Measurements from ENCODE around the gene KRTAP10-10.
A peak's percentile ranks its signal among the peaks of the same experiment; 100 is the strongest.
"Not testable (repeated sequence)": the region's sequence is repeated elsewhere in the genome, so short reads cannot be mapped to it uniquely, and the experiment has no call there.

The KRTAP10-10 gene

GRCh38 chr21:44650265-44650972, 13.3 kb downstream of the KRTAP10-10 start:
- DNase-seq (ENCODE audit: low read depth in 2 of 2): no peak

- no peak for DNase-seq (ENCODE audit: low read depth in 2 of 2)
Observed at GRCh38 chr21:44650973-44651675, 14.0 kb downstream of the KRTAP10-10 start.

- no peak for DNase-seq (ENCODE audit: low read depth in 2 of 2)
Observed at GRCh38 chr21:44653123-44653522, 16.0 kb downstream of the KRTAP10-10 start.

GRCh38 chr21:44653656-44654575, 16.8 kb downstream of the KRTAP10-10 start:
- DNase-seq (ENCODE audit: low read depth in 2 of 2): no peak

- no peak for DNase-seq (ENCODE audit: low read depth in 2 of 2)
Observed at GRCh38 chr21:44654576-44655175, 17.5 kb downstream of the KRTAP10-10 start, which contains the start of gene KRTAP12-4. Gene KRTAP12-4, minus strand, starts transcription at chr21:44654659. Its CDS starts 45 bp downstream, at chr21:44654614.

GRCh38 chr21:44656868-44657267, 19.7 kb downstream of the KRTAP10-10 start:
- DNase-seq (ENCODE audit: low read depth in 2 of 2): no peak

- DNase-seq (ENCODE audit: low read depth in 2 of 2): peak in 1 of 2 donors; percentile 20
Observed at GRCh38 chr21:44657635-44658540, 20.7 kb downstream of the KRTAP10-10 start, which contains the start of gene KRTAP12-3. Gene KRTAP12-3, plus strand, starts transcription at chr21:44657932. Its CDS starts 48 bp downstream, at chr21:44657980.

GRCh38 chr21:44658541-44658910, 21.4 kb downstream of the KRTAP10-10 start:
- no peak for DNase-seq (ENCODE audit: low read depth in 2 of 2)

- DNase-seq (ENCODE audit: low read depth in 2 of 2): no peak
Observed at GRCh38 chr21:44658913-44659595, 21.9 kb downstream of the KRTAP10-10 start.

GRCh38 chr21:44661567-44661966, 24.4 kb downstream of the KRTAP10-10 start:
- DNase-seq (ENCODE audit: low read depth in 2 of 2): not testable (repeated sequence)

GRCh38 chr21:44664691-44665090, 27.5 kb downstream of the KRTAP10-10 start:
- DNase-seq (ENCODE audit: low read depth in 2 of 2): no peak

GRCh38 chr21:44666401-44667320, 29.5 kb downstream of the KRTAP10-10 start, which contains the start of gene KRTAP12-2:
Gene KRTAP12-2, minus strand, starts transcription at chr21:44666927. Its CDS starts 41 bp downstream, at chr21:44666886.
- no peak for DNase-seq (ENCODE audit: low read depth in 2 of 2)

GRCh38 chr21:44667612-44668011, 30.5 kb downstream of the KRTAP10-10 start:
- no peak for DNase-seq (ENCODE audit: low read depth in 2 of 2)

- no peak for DNase-seq (ENCODE audit: low read depth in 2 of 2)
Observed at GRCh38 chr21:44670642-44671432, 33.7 kb downstream of the KRTAP10-10 start.

- DNase-seq (ENCODE audit: low read depth in 2 of 2): no peak
Observed at GRCh38 chr21:44671911-44672310, 34.8 kb downstream of the KRTAP10-10 start.

GRCh38 chr21:44677881-44678280, 40.7 kb downstream of the KRTAP10-10 start:
- DNase-seq (ENCODE audit: low read depth in 2 of 2): no peak

GRCh38 chr21:44681152-44681551, 44.0 kb downstream of the KRTAP10-10 start:
- no peak for DNase-seq (ENCODE audit: low read depth in 2 of 2)

Measured in activated CD8-positive, alpha-beta memory T cell treated with anti-CD3 and anti-CD28 coated beads for 4 hours (primary cell).